H1 (cell line): Measurements from ENCODE around the gene OXER1.

ENCODE experiments used
- ATF2 ChIP-seq: IDR thresholded peaks from 2 replicates; pipeline ENCODE4 v1.6.1; 2012; ENCODE audit warnings: low read length, inconsistent platforms
- MAFK ChIP-seq: IDR thresholded peaks from 2 replicates; pipeline ENCODE4 v1.6.1; 2012; ENCODE audit warnings: low read depth, mild to moderate bottlenecking, improper control_type of control experiment, low read length
- NRF1 ChIP-seq: IDR thresholded peaks from 2 replicates; pipeline ENCODE4 v1.6.1; 2011; ENCODE audit warnings: mild to moderate bottlenecking, low read depth, low read length, improper control_type of control experiment
- POLR2AphosphoS5 ChIP-seq: IDR thresholded peaks from 2 replicates; pipeline ENCODE4 v1.6.1; 2011; ENCODE audit warnings: low read depth, low read length
- SIN3A ChIP-seq, 2 experiments: IDR thresholded peaks in 1 of 2; conservative IDR thresholded peaks in 1 of 2; 2 replicates each; pipeline ENCODE4 v1.6.1; 2011 to 2012; ENCODE audit warnings: low read length in 2 of 2, improper control_type of control experiment in 1 of 2, low read depth in 1 of 2, mild to moderate bottlenecking in 1 of 2
- SP1 ChIP-seq: IDR thresholded peaks from 2 replicates; pipeline ENCODE4 v1.6.1; 2011; ENCODE audit warnings: low read depth, low read length
- SP2 ChIP-seq: IDR thresholded peaks from 2 replicates; pipeline ENCODE4 v1.6.1; 2012; ENCODE audit warnings: mild to moderate bottlenecking, low read length, inconsistent platforms
- SRF ChIP-seq: IDR thresholded peaks from 2 replicates; pipeline ENCODE4 v1.6.1; 2011; ENCODE audit warnings: mild to moderate bottlenecking, low read depth, low read length, moderate library complexity
- TAF1 ChIP-seq: IDR thresholded peaks from 2 replicates; pipeline ENCODE4 v1.6.1; 2011; ENCODE audit warnings: mild to moderate bottlenecking, low read depth, low read length
- YY1 ChIP-seq: IDR thresholded peaks from 2 replicates; pipeline ENCODE4 v1.6.1; 2011; ENCODE audit warnings: low read depth, mild to moderate bottlenecking, low read length
- TF ChIP-seq, protein P1 (sequence below), 3 experiments: IDR thresholded peaks; 1 replicate in 2 of 3; 2 replicates in 1 of 3; pipeline versions ENCODE4 v1.5.1 to v1.6.1; 2011; ENCODE audit warnings: low read length in 3 of 3, mild to moderate bottlenecking in 3 of 3, inconsistent platforms in 2 of 3, low read depth in 1 of 3, moderate library complexity in 1 of 3; ENCODE audit not compliant: insufficient read depth in 1 of 3; ENCODE audit errors: control extremely low read depth in 1 of 3

DNA sequence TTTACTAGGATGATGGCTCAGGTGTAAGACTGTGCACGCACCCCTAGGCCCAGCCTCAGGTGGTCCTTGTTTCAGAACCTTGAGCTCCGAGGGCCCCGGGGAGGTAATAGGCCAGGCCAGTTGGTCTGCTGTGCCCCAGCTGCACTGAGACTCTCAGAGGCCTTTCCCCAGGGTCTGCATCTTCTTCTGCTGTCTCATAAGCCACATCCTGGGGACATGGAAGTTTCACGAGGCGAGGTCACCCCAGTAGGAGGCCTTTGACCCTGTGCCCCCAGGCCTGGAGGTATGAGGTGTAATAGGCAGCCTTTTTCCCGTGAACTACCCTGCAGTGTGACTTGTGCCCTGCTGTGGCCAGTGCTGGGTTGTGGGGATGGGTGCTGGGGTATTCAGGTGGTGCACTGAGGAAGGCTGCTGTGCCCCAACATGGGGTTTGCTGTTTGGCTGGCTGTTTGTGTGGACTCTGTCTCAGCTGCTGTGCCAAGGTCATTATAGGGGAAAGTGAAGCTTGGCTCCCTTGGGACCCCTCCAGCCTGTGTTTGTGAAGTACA, 6.9 kb downstream of the OXER1 start:
- no peak for TF ChIP-seq SRF
- TF ChIP-seq MAFK = no peak
- TF ChIP-seq TAF1 = no peak
- TF ChIP-seq, protein P1, sequence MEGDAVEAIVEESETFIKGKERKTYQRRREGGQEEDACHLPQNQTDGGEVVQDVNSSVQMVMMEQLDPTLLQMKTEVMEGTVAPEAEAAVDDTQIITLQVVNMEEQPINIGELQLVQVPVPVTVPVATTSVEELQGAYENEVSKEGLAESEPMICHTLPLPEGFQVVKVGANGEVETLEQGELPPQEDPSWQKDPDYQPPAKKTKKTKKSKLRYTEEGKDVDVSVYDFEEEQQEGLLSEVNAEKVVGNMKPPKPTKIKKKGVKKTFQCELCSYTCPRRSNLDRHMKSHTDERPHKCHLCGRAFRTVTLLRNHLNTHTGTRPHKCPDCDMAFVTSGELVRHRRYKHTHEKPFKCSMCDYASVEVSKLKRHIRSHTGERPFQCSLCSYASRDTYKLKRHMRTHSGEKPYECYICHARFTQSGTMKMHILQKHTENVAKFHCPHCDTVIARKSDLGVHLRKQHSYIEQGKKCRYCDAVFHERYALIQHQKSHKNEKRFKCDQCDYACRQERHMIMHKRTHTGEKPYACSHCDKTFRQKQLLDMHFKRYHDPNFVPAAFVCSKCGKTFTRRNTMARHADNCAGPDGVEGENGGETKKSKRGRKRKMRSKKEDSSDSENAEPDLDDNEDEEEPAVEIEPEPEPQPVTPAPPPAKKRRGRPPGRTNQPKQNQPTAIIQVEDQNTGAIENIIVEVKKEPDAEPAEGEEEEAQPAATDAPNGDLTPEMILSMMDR (IDR thresholded peaks at IDR 0.05; ENCODE audit: control extremely low read depth in 1 of 3, insufficient read depth in 1 of 3, low read depth in 1 of 3, low read length in 3 of 3) = no peak
- no peak for TF ChIP-seq POLR2AphosphoS5
- no peak for TF ChIP-seq SP2
- no peak for TF ChIP-seq NRF1
- TF ChIP-seq SP1 = no peak
- no peak for TF ChIP-seq ATF2
- TF ChIP-seq SIN3A (conservative IDR thresholded peaks at IDR 0.05 in 1 of 2, IDR thresholded peaks at IDR 0.05 in 1 of 2; ENCODE audit: low read depth in 1 of 2, low read length in 2 of 2) = no peak
- no peak for TF ChIP-seq YY1
